WTC11 (cell line): Measurements from ENCODE around the gene OR4D1.

ENCODE experiments used
- CBFB ChIP-seq: sonication (generic); formaldehyde crosslinking; IDR thresholded peaks from 2 replicates; pipeline ENCODE4 v1.8.1; 2022; ENCODE audit warnings: mild to moderate bottlenecking, low read depth, missing genetic modification reagents
- NFYB ChIP-seq: sonication (generic); formaldehyde crosslinking; conservative IDR thresholded peaks from 2 replicates; pipeline ENCODE4 v1.8.0; 2022; ENCODE audit warnings: low read depth, missing genetic modification reagents
- NR2C2 ChIP-seq: sonication (generic); formaldehyde crosslinking; IDR thresholded peaks from 2 replicates; pipeline ENCODE4 v1.8.0; 2022; ENCODE audit warnings: mild to moderate bottlenecking, missing genetic modification reagents
- TEAD1 ChIP-seq: sonication (generic); formaldehyde crosslinking; IDR thresholded peaks from 2 replicates; pipeline ENCODE4 v1.8.0; 2022; ENCODE audit warnings: mild to moderate bottlenecking, missing genetic modification reagents
- TEAD4 ChIP-seq: sonication (generic); formaldehyde crosslinking; IDR thresholded peaks from 2 replicates; pipeline ENCODE4 v1.8.0; 2022; ENCODE audit warnings: mild to moderate bottlenecking, missing genetic modification reagents
- TF ChIP-seq, protein P1 (sequence below): fragments of 200-600 bp; IDR thresholded peaks from 2 replicates; pipeline ENCODE4 v1.8.0; 2022; ENCODE audit warnings: antibody characterized with exemption
- TF ChIP-seq, protein P2 (sequence below): sonication (generic); formaldehyde crosslinking; IDR thresholded peaks from 2 replicates; pipeline ENCODE4 v1.8.1; 2023; ENCODE audit warnings: mild to moderate bottlenecking, missing genetic modification reagents, borderline replicate concordance
- TF ChIP-seq, protein P3 (sequence below): sonication (generic); formaldehyde crosslinking; IDR thresholded peaks from 2 replicates; pipeline ENCODE4 v1.8.1; 2023; ENCODE audit warnings: mild to moderate bottlenecking, missing genetic modification reagents, moderate library complexity

DNA sequence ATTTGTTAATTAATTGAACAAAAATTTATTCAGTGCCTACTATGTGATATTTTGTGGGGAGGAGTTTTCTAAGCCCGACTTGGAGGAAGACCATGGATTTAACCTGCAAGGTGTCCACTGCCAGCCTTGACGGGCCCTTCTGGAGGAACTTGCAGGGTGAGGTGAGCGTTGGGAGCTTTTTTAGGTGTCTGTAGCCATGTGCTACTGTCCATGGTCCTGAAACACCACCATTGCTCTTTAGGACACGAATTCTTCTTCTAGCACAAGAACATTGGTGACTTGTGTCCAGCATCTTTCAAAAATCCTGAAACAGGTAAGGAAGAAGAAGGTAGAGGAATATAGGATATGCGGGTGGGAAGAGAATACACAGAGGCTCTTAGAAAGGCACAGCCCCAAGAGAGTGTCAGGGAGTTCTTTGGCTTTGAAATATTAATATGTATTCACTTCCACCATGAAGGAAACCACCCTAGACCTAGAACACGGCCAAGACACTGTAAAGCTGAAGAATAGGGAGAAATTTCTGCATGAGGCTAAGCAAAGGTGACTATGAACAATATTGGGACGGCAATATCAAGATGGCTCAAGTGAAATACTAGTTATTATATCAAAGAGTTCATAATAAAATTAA is 27.9 kb upstream of the OR4D1 start:
- TF ChIP-seq, protein P1, sequence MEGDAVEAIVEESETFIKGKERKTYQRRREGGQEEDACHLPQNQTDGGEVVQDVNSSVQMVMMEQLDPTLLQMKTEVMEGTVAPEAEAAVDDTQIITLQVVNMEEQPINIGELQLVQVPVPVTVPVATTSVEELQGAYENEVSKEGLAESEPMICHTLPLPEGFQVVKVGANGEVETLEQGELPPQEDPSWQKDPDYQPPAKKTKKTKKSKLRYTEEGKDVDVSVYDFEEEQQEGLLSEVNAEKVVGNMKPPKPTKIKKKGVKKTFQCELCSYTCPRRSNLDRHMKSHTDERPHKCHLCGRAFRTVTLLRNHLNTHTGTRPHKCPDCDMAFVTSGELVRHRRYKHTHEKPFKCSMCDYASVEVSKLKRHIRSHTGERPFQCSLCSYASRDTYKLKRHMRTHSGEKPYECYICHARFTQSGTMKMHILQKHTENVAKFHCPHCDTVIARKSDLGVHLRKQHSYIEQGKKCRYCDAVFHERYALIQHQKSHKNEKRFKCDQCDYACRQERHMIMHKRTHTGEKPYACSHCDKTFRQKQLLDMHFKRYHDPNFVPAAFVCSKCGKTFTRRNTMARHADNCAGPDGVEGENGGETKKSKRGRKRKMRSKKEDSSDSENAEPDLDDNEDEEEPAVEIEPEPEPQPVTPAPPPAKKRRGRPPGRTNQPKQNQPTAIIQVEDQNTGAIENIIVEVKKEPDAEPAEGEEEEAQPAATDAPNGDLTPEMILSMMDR: no peak
- TF ChIP-seq, protein P2, sequence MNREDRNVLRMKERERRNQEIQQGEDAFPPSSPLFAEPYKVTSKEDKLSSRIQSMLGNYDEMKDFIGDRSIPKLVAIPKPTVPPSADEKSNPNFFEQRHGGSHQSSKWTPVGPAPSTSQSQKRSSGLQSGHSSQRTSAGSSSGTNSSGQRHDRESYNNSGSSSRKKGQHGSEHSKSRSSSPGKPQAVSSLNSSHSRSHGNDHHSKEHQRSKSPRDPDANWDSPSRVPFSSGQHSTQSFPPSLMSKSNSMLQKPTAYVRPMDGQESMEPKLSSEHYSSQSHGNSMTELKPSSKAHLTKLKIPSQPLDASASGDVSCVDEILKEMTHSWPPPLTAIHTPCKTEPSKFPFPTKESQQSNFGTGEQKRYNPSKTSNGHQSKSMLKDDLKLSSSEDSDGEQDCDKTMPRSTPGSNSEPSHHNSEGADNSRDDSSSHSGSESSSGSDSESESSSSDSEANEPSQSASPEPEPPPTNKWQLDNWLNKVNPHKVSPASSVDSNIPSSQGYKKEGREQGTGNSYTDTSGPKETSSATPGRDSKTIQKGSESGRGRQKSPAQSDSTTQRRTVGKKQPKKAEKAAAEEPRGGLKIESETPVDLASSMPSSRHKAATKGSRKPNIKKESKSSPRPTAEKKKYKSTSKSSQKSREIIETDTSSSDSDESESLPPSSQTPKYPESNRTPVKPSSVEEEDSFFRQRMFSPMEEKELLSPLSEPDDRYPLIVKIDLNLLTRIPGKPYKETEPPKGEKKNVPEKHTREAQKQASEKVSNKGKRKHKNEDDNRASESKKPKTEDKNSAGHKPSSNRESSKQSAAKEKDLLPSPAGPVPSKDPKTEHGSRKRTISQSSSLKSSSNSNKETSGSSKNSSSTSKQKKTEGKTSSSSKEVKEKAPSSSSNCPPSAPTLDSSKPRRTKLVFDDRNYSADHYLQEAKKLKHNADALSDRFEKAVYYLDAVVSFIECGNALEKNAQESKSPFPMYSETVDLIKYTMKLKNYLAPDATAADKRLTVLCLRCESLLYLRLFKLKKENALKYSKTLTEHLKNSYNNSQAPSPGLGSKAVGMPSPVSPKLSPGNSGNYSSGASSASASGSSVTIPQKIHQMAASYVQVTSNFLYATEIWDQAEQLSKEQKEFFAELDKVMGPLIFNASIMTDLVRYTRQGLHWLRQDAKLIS: no peak
- TF ChIP-seq TEAD1 (CRISPR knock-in tag): no peak
- TF ChIP-seq, protein P3, sequence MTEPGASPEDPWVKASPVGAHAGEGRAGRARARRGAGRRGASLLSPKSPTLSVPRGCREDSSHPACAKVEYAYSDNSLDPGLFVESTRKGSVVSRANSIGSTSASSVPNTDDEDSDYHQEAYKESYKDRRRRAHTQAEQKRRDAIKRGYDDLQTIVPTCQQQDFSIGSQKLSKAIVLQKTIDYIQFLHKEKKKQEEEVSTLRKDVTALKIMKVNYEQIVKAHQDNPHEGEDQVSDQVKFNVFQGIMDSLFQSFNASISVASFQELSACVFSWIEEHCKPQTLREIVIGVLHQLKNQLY (CRISPR knock-in tag): no peak
- TF ChIP-seq TEAD4 (CRISPR knock-in tag): no peak
- TF ChIP-seq NFYB (CRISPR knock-in tag): 0 out of 2 replicates have a peak, but pooled peaks have one; percentile 7
- TF ChIP-seq NR2C2 (CRISPR knock-in tag): no peak
- no peak for TF ChIP-seq CBFB (CRISPR knock-in tag)
